Progenitor cell of endocrine pancreas (in vitro differentiated cells): Measurements from ENCODE around the gene C1orf56. TPM values are rescaled to one million over a fixed set of nuclear protein-coding genes. Genes with fewer than 3 reads are reported as not detected.

Source experiments
- DNase-seq: peaks from one replicate; pipeline ENCODE4 v3.0.0; 2021; ENCODE audit warnings: low spot score; ENCODE audit not compliant: unreplicated experiment
- H3K27ac Mint-ChIP-seq: 2 replicates; pipeline ENCODE4 v1.8.0; 2021; ENCODE audit warnings: mild to moderate bottlenecking, moderate library complexity, mixed read lengths
- H3K27me3 Mint-ChIP-seq: 2 replicates; pipeline ENCODE4 v1.8.0; 2021; ENCODE audit warnings: mixed read lengths
- H3K36me3 Mint-ChIP-seq: 2 replicates; pipeline ENCODE4 v1.8.0; 2022; ENCODE audit warnings: mixed read lengths; ENCODE audit not compliant: insufficient read depth
- H3K4me1 Mint-ChIP-seq: 2 replicates; pipeline ENCODE4 v1.8.0; 2021; ENCODE audit warnings: low read depth, mixed read lengths
- H3K4me3 Mint-ChIP-seq: 2 replicates; pipeline ENCODE4 v1.8.0; 2021; ENCODE audit warnings: low read depth, mild to moderate bottlenecking, moderate library complexity, mixed read lengths
- H3K9me3 Mint-ChIP-seq: 2 replicates; pipeline ENCODE4 v1.8.0; 2021; ENCODE audit warnings: low read depth, mixed read lengths
- CTCF ChIP-seq: fragments of 200-600 bp; sonication (generic); IDR thresholded peaks from one replicate; pipeline ENCODE4 v1.5.0; 2021; ENCODE audit warnings: antibody characterized with exemption, mild to moderate bottlenecking; ENCODE audit not compliant: unreplicated experiment
- total RNA-seq: library from RNA; stranded (reverse); gene quantifications from 2 replicates; pipeline ENCODE4 v1.2.1, GENCODE V29; 2021

The C1orf56 gene
- total RNA-seq, 1 donor from 2014 or later = 7.0 TPM

- no peak for TF ChIP-seq CTCF
- H3K9me3 Mint-ChIP-seq = no peaks in the 10 kb centered on the region
- no peak for DNase-seq
These were observed 1.9 kb downstream of the C1orf56 start for GRCh38 chr1:151049458-151049857.

GRCh38 chr1:151050051-151050688 is 2.6 kb downstream of the C1orf56 start:
- no peaks in the 10 kb centered on the region for H3K27me3 Mint-ChIP-seq
- H3K4me1 Mint-ChIP-seq = peaks cover 7% of the 10 kb centered on the region
- no peak overlapping the region for H3K4me3 Mint-ChIP-seq
- H3K36me3 Mint-ChIP-seq = peaks cover 9% of the 10 kb centered on the region
- TF ChIP-seq CTCF = no peak
- H3K27ac Mint-ChIP-seq = no peak overlapping the region
- H3K9me3 Mint-ChIP-seq = no peaks in the 10 kb centered on the region
- no peak for DNase-seq

More at GRCh38 chr1:151049458-151049857, 1.9 kb downstream of the C1orf56 start:
- Mint-ChIP-seq H3K36me3 (peaks cover 5% of the 10 kb centered on the region), H3K27me3 (no peaks in the 10 kb centered on the region), H3K4me1 (peaks cover 5% of the 10 kb centered on the region), H3K27ac (no peak overlapping the region), H3K4me3 (peak overlapping the region; percentile 37)

- Mint-ChIP-seq H3K9me3 (no peaks in the 10 kb centered on the region), H3K4me1 (peaks cover 16% of the 10 kb centered on the region), H3K36me3 (peaks cover 14% of the 10 kb centered on the region), H3K27ac (no peak overlapping the region), H3K27me3 (no peaks in the 10 kb centered on the region), H3K4me3 (no peak overlapping the region)
- DNase-seq = no peak
- TF ChIP-seq CTCF = no peak
These were observed 3.9 kb downstream of the C1orf56 start for GRCh38 chr1:151051356-151052009.

GRCh38 chr1:151054971-151055547 is 7.5 kb downstream of the C1orf56 start:
- Mint-ChIP-seq H3K27ac (no peak overlapping the region), H3K9me3 (no peaks in the 10 kb centered on the region), H3K36me3 (peaks cover 21% of the 10 kb centered on the region), H3K4me3 (no peak overlapping the region), H3K27me3 (no peaks in the 10 kb centered on the region), H3K4me1 (peaks cover 30% of the 10 kb centered on the region)
- no peak for TF ChIP-seq CTCF
- DNase-seq = no peak

- Mint-ChIP-seq H3K4me1 (peaks cover 30% of the 10 kb centered on the region), H3K4me3 (no peak overlapping the region), H3K27me3 (no peaks in the 10 kb centered on the region), H3K27ac (peak overlapping the region; percentile 84), H3K9me3 (no peaks in the 10 kb centered on the region), H3K36me3 (peaks cover 21% of the 10 kb centered on the region)
- no peak for DNase-seq
- no peak for TF ChIP-seq CTCF
These were observed 8.0 kb downstream of the C1orf56 start for GRCh38 chr1:151055581-151055980.
